IMR-90 (cell line): ENCODE results near the gene PRPF40B.

ENCODE experiments used
- BHLHE40 ChIP-seq: fragments of 150-350 bp; IDR thresholded peaks from 2 replicates; pipeline ENCODE4 v1.6.1; 2016; ENCODE audit warnings: mild to moderate bottlenecking, low read depth, low read length
- CEBPB ChIP-seq: IDR thresholded peaks from 2 replicates; pipeline ENCODE4 v1.6.1; 2012; ENCODE audit warnings: low read depth, low read length, improper control_type of control experiment
- CHD1 ChIP-seq: IDR thresholded peaks from 2 replicates; pipeline ENCODE4 v1.6.1; 2012; ENCODE audit warnings: low read depth, low read length, improper control_type of control experiment
- MXI1 ChIP-seq: IDR thresholded peaks from 2 replicates; pipeline ENCODE4 v1.6.1; 2012; ENCODE audit warnings: low read depth, mild to moderate bottlenecking, low read length, moderate library complexity, borderline replicate concordance
- POLR2A ChIP-seq: IDR thresholded peaks from 2 replicates; pipeline ENCODE4 v1.6.1; 2012; ENCODE audit warnings: mild to moderate bottlenecking, low read depth, low read length
- RAD21 ChIP-seq: IDR thresholded peaks from 2 replicates; pipeline ENCODE4 v1.6.1; 2012; ENCODE audit warnings: low read length, improper control_type of control experiment
- RCOR1 ChIP-seq: IDR thresholded peaks from 2 replicates; pipeline ENCODE4 v1.6.1; 2012; ENCODE audit warnings: mild to moderate bottlenecking, low read length, improper control_type of control experiment; ENCODE audit not compliant: insufficient replicate concordance
- RFX5 ChIP-seq: IDR thresholded peaks from 2 replicates; pipeline ENCODE4 v1.8.0; 2012; ENCODE audit warnings: low read depth, mild to moderate bottlenecking, low read length, moderate library complexity
- SMC3 ChIP-seq: fragments of 150-350 bp; IDR thresholded peaks from 2 replicates; pipeline ENCODE4 v1.6.1; 2016; ENCODE audit warnings: low read depth, mild to moderate bottlenecking, antibody characterized with exemption, low read length, moderate library complexity
- TF ChIP-seq, protein P1 (sequence below): conservative IDR thresholded peaks from 2 replicates; pipeline ENCODE4 v1.5.1; 2012; ENCODE audit warnings: mild to moderate bottlenecking, low read depth, low read length, improper control_type of control experiment
- TF ChIP-seq, protein P2 (sequence below): fragments of 150-350 bp; IDR thresholded peaks from 2 replicates; pipeline ENCODE4 v1.6.1; 2017; ENCODE audit warnings: mild to moderate bottlenecking, antibody characterized with exemption, low read length, low read depth

DNA sequence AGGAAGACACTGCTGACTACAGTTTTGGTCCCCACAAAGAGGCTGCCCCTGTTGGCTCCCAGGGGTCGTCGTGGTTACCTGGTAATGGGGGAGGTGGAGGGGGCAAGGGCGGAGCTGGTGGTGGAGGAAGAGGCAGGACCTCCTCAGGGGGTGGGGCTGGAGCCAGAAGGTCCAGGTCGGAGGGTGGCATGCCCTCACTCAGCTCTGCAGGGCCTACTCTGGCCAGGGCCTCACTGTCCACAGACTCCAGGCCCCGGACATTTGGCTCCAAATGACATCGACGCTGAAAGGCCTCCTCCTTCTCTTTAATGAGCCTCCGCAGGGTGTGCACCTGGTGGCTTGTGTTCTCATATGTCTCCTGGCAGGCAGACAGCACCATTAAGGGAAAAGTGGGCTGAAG lies 28.5 kb downstream of the PRPF40B start:
- TF ChIP-seq, protein P1, sequence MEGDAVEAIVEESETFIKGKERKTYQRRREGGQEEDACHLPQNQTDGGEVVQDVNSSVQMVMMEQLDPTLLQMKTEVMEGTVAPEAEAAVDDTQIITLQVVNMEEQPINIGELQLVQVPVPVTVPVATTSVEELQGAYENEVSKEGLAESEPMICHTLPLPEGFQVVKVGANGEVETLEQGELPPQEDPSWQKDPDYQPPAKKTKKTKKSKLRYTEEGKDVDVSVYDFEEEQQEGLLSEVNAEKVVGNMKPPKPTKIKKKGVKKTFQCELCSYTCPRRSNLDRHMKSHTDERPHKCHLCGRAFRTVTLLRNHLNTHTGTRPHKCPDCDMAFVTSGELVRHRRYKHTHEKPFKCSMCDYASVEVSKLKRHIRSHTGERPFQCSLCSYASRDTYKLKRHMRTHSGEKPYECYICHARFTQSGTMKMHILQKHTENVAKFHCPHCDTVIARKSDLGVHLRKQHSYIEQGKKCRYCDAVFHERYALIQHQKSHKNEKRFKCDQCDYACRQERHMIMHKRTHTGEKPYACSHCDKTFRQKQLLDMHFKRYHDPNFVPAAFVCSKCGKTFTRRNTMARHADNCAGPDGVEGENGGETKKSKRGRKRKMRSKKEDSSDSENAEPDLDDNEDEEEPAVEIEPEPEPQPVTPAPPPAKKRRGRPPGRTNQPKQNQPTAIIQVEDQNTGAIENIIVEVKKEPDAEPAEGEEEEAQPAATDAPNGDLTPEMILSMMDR = no peak
- TF ChIP-seq MXI1 (no peak), POLR2A (no peak), CHD1 (no peak), CEBPB (no peak), SMC3 (no peak), RAD21 (no peak), RCOR1 (no peak), BHLHE40 (no peak), RFX5 (no peak)
- TF ChIP-seq, protein P2, sequence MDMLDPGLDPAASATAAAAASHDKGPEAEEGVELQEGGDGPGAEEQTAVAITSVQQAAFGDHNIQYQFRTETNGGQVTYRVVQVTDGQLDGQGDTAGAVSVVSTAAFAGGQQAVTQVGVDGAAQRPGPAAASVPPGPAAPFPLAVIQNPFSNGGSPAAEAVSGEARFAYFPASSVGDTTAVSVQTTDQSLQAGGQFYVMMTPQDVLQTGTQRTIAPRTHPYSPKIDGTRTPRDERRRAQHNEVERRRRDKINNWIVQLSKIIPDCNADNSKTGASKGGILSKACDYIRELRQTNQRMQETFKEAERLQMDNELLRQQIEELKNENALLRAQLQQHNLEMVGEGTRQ = no peak
